ENCODE results near the gene MEIOSIN.

MEIOSIN gene

GRCh38 chr19:45782820-45783785 lies 49.9 kb downstream of the MEIOSIN start:
- Histone ChIP-seq H3K9ac (ENCODE audit: insufficient read length) (no peak overlapping the region), H3K36me3 (ENCODE audit: insufficient read depth, low read length) (peaks cover 11% of the 10 kb centered on the region; the same call in 1 of the 2 replicates), H3K27ac (no peak overlapping the region), H3K9me3 (ENCODE audit: low read depth, low read length) (no peaks in the 10 kb centered on the region), H3K4me3 (no peak overlapping the region)
- TF ChIP-seq EZH2 (IDR thresholded peaks at IDR 0.05) (no peak), FOXP2 (optimal IDR thresholded peaks at IDR 0.05; ENCODE audit: control extremely low read depth, extremely low read length, insufficient read depth) (no peak)
- no peak for DNase-seq (ENCODE audit: low read depth, low spot score)

- DNase-seq (ENCODE audit: low read depth, low spot score) = no peak
These were observed 50.9 kb downstream of the MEIOSIN start for GRCh38 chr19:45784096-45784495.

GRCh38 chr19:45785097-45785496 lies 51.9 kb downstream of the MEIOSIN start:
- Histone ChIP-seq H3K36me3 (ENCODE audit: insufficient read depth, low read length) (peaks cover 27% of the 10 kb centered on the region), H3K4me3 (no peak overlapping the region), H3K9ac (ENCODE audit: insufficient read length) (no peak overlapping the region), H3K9me3 (ENCODE audit: low read depth, low read length) (no peaks in the 10 kb centered on the region), H3K27ac (no peak overlapping the region)
- no peak for TF ChIP-seq POLR2AphosphoS5 (IDR thresholded peaks at IDR 0.05; ENCODE audit: borderline replicate concordance, low read depth, low read length)
- no peak for TF ChIP-seq EZH2 (IDR thresholded peaks at IDR 0.05)
- no peak for TF ChIP-seq FOXP2 (optimal IDR thresholded peaks at IDR 0.05; ENCODE audit: control extremely low read depth, extremely low read length, insufficient read depth)
- DNase-seq (ENCODE audit: low read depth, low spot score) = no peak

More at GRCh38 chr19:45784096-45784495, 50.9 kb downstream of the MEIOSIN start:
- Histone ChIP-seq H3K9me3 (ENCODE audit: low read depth, low read length) (no peaks in the 10 kb centered on the region), H3K4me3 (no peak overlapping the region), H3K36me3 (ENCODE audit: insufficient read depth, low read length) (peaks cover 21% of the 10 kb centered on the region), H3K27ac (no peak overlapping the region), H3K9ac (ENCODE audit: insufficient read length) (no peak overlapping the region)
- TF ChIP-seq EZH2 (IDR thresholded peaks at IDR 0.05) = no peak

GRCh38 chr19:45785781-45786532 lies 52.7 kb downstream of the MEIOSIN start:
- no peak overlapping the region for H3K4me3 ChIP-seq
- no peak for DNase-seq (ENCODE audit: low read depth, low spot score)
- peaks cover 32% of the 10 kb centered on the region for H3K36me3 ChIP-seq (ENCODE audit: insufficient read depth, low read length)
- H3K9me3 ChIP-seq (ENCODE audit: low read depth, low read length) = no peaks in the 10 kb centered on the region
- TF ChIP-seq POLR2AphosphoS5 (IDR thresholded peaks at IDR 0.05; ENCODE audit: borderline replicate concordance, low read depth, low read length) (no peak), FOXP2 (optimal IDR thresholded peaks at IDR 0.05; ENCODE audit: control extremely low read depth, extremely low read length, insufficient read depth) (no peak), EZH2 (IDR thresholded peaks at IDR 0.05) (no peak)
- no peak overlapping the region for H3K27ac ChIP-seq
- H3K9ac ChIP-seq (ENCODE audit: insufficient read length) = no peak overlapping the region

- Histone ChIP-seq H3K4me3 (no peak overlapping the region), H3K27ac (no peak overlapping the region), H3K36me3 (ENCODE audit: insufficient read depth, low read length) (peaks cover 32% of the 10 kb centered on the region), H3K9ac (ENCODE audit: insufficient read length) (no peak overlapping the region), H3K9me3 (ENCODE audit: low read depth, low read length) (no peaks in the 10 kb centered on the region)
- no peak for DNase-seq (ENCODE audit: low read depth, low spot score)
- TF ChIP-seq EZH2 (IDR thresholded peaks at IDR 0.05) (no peak), FOXP2 (optimal IDR thresholded peaks at IDR 0.05; ENCODE audit: control extremely low read depth, extremely low read length, insufficient read depth) (no peak), POLR2AphosphoS5 (IDR thresholded peaks at IDR 0.05; ENCODE audit: borderline replicate concordance, low read depth, low read length) (no peak)
These were observed 53.3 kb downstream of the MEIOSIN start for GRCh38 chr19:45786533-45786894.

GRCh38 chr19:45789035-45789786 lies 56.0 kb downstream of the MEIOSIN start:
- Histone ChIP-seq H3K4me3 (no peak overlapping the region), H3K9ac (ENCODE audit: insufficient read length) (no peak overlapping the region), H3K36me3 (ENCODE audit: insufficient read depth, low read length) (peaks cover 32% of the 10 kb centered on the region), H3K9me3 (ENCODE audit: low read depth, low read length) (no peaks in the 10 kb centered on the region), H3K27ac (no peak overlapping the region)
- DNase-seq (ENCODE audit: low read depth, low spot score) = no peak
- TF ChIP-seq POLR2AphosphoS5 (IDR thresholded peaks at IDR 0.05; ENCODE audit: borderline replicate concordance, low read depth, low read length) (no peak), EZH2 (IDR thresholded peaks at IDR 0.05) (no peak), FOXP2 (optimal IDR thresholded peaks at IDR 0.05; ENCODE audit: control extremely low read depth, extremely low read length, insufficient read depth) (no peak)

GRCh38 chr19:45790942-45791341 lies 57.7 kb downstream of the MEIOSIN start:
- Histone ChIP-seq H3K27ac (no peak overlapping the region), H3K4me3 (peak overlapping the region; percentile 90; the same call in 1 of the 2 replicates), H3K9me3 (ENCODE audit: low read depth, low read length) (no peaks in the 10 kb centered on the region), H3K36me3 (ENCODE audit: insufficient read depth, low read length) (peaks cover 32% of the 10 kb centered on the region), H3K9ac (ENCODE audit: insufficient read length) (no peak overlapping the region)
- TF ChIP-seq POLR2AphosphoS5 (IDR thresholded peaks at IDR 0.05; ENCODE audit: borderline replicate concordance, low read depth, low read length) = no peak
- TF ChIP-seq FOXP2 (optimal IDR thresholded peaks at IDR 0.05; ENCODE audit: control extremely low read depth, extremely low read length, insufficient read depth) = no peak
- TF ChIP-seq EZH2 (IDR thresholded peaks at IDR 0.05) = no peak
- no peak for DNase-seq (ENCODE audit: low read depth, low spot score)
